ENCODE data around the gene ESX1. TPM values are rescaled to one million over a fixed set of nuclear protein-coding genes. Genes with fewer than 3 reads are reported as not detected.

Gene ESX1
- total and polyA plus RNA-seq, 10 of the 15 experiments (the other 5 are each of a cell fraction or from before 2014, with no cell fraction given): not detected

- TF ChIP-seq STAT1 (conservative IDR thresholded peaks at IDR 0.05) (no peak), ASH2L (IDR thresholded peaks at IDR 0.05; ENCODE audit: borderline replicate concordance, low read depth) (no peak), CHD1 (IDR thresholded peaks at IDR 0.05; ENCODE audit: low read depth, low read length) (no peak)
Measured at GRCh38 chrX:104270212-104270611, 15.5 kb upstream of the ESX1 start (continued).

DNA sequence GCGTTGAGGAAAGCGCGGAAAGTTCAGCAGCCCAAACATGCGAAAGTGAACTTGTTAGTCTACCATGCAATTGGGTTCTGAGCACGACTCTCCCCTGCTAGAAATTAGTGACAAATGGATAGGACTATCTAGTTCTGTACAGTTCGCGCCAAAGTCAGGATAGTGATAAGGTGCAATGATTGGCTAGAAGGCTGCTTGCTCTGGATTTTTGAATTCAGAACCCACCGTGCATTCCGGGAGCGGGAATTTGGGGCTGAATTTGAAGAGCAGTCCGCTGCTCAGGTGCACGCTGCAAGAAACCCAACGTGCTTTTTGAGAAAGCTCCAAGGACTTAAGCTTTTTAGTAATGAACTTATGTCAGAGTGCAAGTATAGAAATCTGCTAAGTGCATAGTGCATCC, 732 bp upstream of the ESX1 start:
- Histone ChIP-seq H3K79me2 (ENCODE audit: control insufficient read depth, insufficient read depth, low read length) (no peaks in the 10 kb centered on the region), H3K27me3 (replicated peaks in 1 of 2; ENCODE audit: control insufficient read depth in 2 of 2, insufficient read depth in 2 of 2, low read length in 1 of 2) (peaks cover 0 to 3% of the 10 kb centered on the region in 2 experiments; a peak in 1 of 4 replicates), H3K9me3 (replicated peaks; ENCODE audit: control insufficient read depth, insufficient read depth, low read length) (no peaks in the 10 kb centered on the region; the same call in 2 of the 3 replicates), H3K4me3 (no peak overlapping the region), H4K20me1 (ENCODE audit: control insufficient read depth, insufficient read depth) (no peaks in the 10 kb centered on the region), H2AFZ (ENCODE audit: control insufficient read depth, low read depth, low read length) (no peak overlapping the region), H3K4me2 (ENCODE audit: control insufficient read depth, insufficient read depth) (no peak overlapping the region), H3K4me1 (ENCODE audit: control insufficient read depth, insufficient read depth, low read length) (no peaks in the 10 kb centered on the region), H3K27ac (ENCODE audit: control insufficient read depth, insufficient read depth) (no peak overlapping the region), H3K9ac (ENCODE audit: control insufficient read depth, insufficient read depth, low read length) (no peak overlapping the region), H3K36me3 (ENCODE audit: control insufficient read depth in 2 of 2, insufficient read depth in 2 of 2, low read length in 1 of 2) (no peaks in the 10 kb centered on the region)
- in situ Hi-C loops (cut with MboI) (no loop called here), intact Hi-C loops (cut with micrococcal nuclease; ENCODE audit: unreplicated experiment) (no loop called here)
- BruUV-seq (replicated peaks): no TSS peak
- WGBS (ENCODE audit: insufficient coverage, insufficient replicate concordance, low lambda C conversion rate, missing lambda C conversion rate): 33% methylated on average over 13 of the region's 13 CpGs
- DNase-seq (ENCODE audit: low read depth, low spot score) (no peak), FAIRE-seq (no peak), ATAC-seq (no peak)
- CTCF ChIA-PET: no interaction called here
- POLR2A ChIA-PET: no interaction called here
- SMC1A ChIA-PET (ENCODE audit: uncharacterized antibody, unreplicated experiment): no interaction called here
- RAD21 ChIA-PET (ENCODE audit: unreplicated experiment): no interaction called here
- no peak for TF ChIP-seq PAX8 (IDR thresholded peaks at IDR 0.05)
- no peak for TF ChIP-seq NR2C2 (IDR thresholded peaks at IDR 0.05; ENCODE audit: borderline replicate concordance, control insufficient read depth, insufficient read length, low read depth)
- no peak for TF ChIP-seq HCFC1 (IDR thresholded peaks at IDR 0.05; ENCODE audit: low read length)
- no peak for TF ChIP-seq CREB1 (IDR thresholded peaks at IDR 0.05; ENCODE audit: low read depth)
- no peak for TF ChIP-seq RELA (IDR thresholded peaks at IDR 0.05; ENCODE audit: borderline replicate concordance, partially characterized antibody)
- TF ChIP-seq KDM1A (IDR thresholded peaks at IDR 0.05; ENCODE audit: borderline replicate concordance): no peak
- TF ChIP-seq, protein P1, sequence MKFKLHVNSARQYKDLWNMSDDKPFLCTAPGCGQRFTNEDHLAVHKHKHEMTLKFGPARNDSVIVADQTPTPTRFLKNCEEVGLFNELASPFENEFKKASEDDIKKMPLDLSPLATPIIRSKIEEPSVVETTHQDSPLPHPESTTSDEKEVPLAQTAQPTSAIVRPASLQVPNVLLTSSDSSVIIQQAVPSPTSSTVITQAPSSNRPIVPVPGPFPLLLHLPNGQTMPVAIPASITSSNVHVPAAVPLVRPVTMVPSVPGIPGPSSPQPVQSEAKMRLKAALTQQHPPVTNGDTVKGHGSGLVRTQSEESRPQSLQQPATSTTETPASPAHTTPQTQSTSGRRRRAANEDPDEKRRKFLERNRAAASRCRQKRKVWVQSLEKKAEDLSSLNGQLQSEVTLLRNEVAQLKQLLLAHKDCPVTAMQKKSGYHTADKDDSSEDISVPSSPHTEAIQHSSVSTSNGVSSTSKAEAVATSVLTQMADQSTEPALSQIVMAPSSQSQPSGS (IDR thresholded peaks at IDR 0.05; ENCODE audit: low read length): no peak
- TF ChIP-seq ZNF207 (IDR thresholded peaks at IDR 0.05; ENCODE audit: borderline replicate concordance): no peak
- no peak for TF ChIP-seq PML (IDR thresholded peaks at IDR 0.05; ENCODE audit: low read length)
- TF ChIP-seq TCF12 (IDR thresholded peaks at IDR 0.05; ENCODE audit: low read depth, low read length): no peak
- TF ChIP-seq, protein P2, sequence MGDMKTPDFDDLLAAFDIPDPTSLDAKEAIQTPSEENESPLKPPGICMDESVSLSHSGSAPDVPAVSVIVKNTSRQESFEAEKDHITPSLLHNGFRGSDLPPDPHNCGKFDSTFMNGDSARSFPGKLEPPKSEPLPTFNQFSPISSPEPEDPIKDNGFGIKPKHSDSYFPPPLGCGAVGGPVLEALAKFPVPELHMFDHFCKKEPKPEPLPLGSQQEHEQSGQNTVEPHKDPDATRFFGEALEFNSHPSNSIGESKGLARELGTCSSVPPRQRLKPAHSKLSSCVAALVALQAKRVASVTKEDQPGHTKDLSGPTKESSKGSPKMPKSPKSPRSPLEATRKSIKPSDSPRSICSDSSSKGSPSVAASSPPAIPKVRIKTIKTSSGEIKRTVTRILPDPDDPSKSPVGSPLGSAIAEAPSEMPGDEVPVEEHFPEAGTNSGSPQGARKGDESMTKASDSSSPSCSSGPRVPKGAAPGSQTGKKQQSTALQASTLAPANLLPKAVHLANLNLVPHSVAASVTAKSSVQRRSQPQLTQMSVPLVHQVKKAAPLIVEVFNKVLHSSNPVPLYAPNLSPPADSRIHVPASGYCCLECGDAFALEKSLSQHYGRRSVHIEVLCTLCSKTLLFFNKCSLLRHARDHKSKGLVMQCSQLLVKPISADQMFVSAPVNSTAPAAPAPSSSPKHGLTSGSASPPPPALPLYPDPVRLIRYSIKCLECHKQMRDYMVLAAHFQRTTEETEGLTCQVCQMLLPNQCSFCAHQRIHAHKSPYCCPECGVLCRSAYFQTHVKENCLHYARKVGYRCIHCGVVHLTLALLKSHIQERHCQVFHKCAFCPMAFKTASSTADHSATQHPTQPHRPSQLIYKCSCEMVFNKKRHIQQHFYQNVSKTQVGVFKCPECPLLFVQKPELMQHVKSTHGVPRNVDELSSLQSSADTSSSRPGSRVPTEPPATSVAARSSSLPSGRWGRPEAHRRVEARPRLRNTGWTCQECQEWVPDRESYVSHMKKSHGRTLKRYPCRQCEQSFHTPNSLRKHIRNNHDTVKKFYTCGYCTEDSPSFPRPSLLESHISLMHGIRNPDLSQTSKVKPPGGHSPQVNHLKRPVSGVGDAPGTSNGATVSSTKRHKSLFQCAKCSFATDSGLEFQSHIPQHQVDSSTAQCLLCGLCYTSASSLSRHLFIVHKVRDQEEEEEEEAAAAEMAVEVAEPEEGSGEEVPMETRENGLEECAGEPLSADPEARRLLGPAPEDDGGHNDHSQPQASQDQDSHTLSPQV (IDR thresholded peaks at IDR 0.05): no peak
- TF ChIP-seq, protein P3, sequence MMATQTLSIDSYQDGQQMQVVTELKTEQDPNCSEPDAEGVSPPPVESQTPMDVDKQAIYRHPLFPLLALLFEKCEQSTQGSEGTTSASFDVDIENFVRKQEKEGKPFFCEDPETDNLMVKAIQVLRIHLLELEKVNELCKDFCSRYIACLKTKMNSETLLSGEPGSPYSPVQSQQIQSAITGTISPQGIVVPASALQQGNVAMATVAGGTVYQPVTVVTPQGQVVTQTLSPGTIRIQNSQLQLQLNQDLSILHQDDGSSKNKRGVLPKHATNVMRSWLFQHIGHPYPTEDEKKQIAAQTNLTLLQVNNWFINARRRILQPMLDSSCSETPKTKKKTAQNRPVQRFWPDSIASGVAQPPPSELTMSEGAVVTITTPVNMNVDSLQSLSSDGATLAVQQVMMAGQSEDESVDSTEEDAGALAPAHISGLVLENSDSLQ (IDR thresholded peaks at IDR 0.05): no peak
- no peak for TF ChIP-seq SMAD1 (IDR thresholded peaks at IDR 0.05; ENCODE audit: low read depth, partially characterized antibody)
- TF ChIP-seq ZSCAN29 (IDR thresholded peaks at IDR 0.05): no peak
